Caco-2 (cell line): ENCODE results near the gene LSP1. TPM values are rescaled to one million over a fixed set of nuclear protein-coding genes. Genes with fewer than 3 reads are reported as not detected.

Experiments
- BruUV-seq: library from RNA; stranded (reverse); fragments of 400-500 nt; replicated peaks from 2 replicates; lab custom pipeline; 2021; lab: Mats Ljungman, UMichigan
- CTCF ChIA-PET: fragments of 300-600 bp; sonication (Branson Sonifier 250); formaldehyde crosslinking; loops from one replicate; lab custom pipeline; 2022; ENCODE audit warnings: antibody characterized with exemption; lab: Charles Lee
- POLR2A ChIA-PET: fragments of 300-600 bp; sonication (Branson Sonifier 250); formaldehyde crosslinking; loops from one replicate; lab custom pipeline; 2022; ENCODE audit warnings: antibody characterized with exemption; lab: Charles Lee
- DNase-seq, 2 experiments: peaks; one replicate each; pipeline versions ENCODE4 v3.0.0 to v3.0.0-alpha.2; 2020 to 2022
- H3K27me3 ChIP-seq: replicated peaks from 2 replicates; pipeline ENCODE4 v1.6.0; 2011; ENCODE audit warnings: low read length; ENCODE audit not compliant: control insufficient read depth, insufficient read depth
- H3K36me3 ChIP-seq: 2 replicates; pipeline ENCODE4 v1.5.1; 2011; ENCODE audit warnings: low read length; ENCODE audit not compliant: control insufficient read depth, insufficient read depth
- H3K4me1 ChIP-seq: fragments of 250-450 bp; sonication (Bioruptor Pico); 2 replicates; pipeline ENCODE4 v1.5.1; 2020; ENCODE audit warnings: mild to moderate bottlenecking
- H3K4me3 ChIP-seq: 2 replicates; pipeline ENCODE4 v1.5.1; 2011; ENCODE audit warnings: low read depth, mild to moderate bottlenecking, control low read depth, low read length
- H3K9me3 ChIP-seq: fragments of 250-450 bp; sonication (Bioruptor Pico); 2 replicates; pipeline ENCODE4 v1.5.1; 2020; ENCODE audit warnings: mild to moderate bottlenecking, moderate library complexity
- H3K27ac Mint-ChIP-seq: one replicate; pipeline ENCODE4 v1.8.0; 2022; ENCODE audit warnings: mixed read lengths; ENCODE audit not compliant: unreplicated experiment
- H3K27me3 Mint-ChIP-seq: one replicate; pipeline ENCODE4 v1.8.0; 2022; ENCODE audit warnings: mixed read lengths; ENCODE audit not compliant: insufficient read depth, unreplicated experiment
- H3K36me3 Mint-ChIP-seq: one replicate; pipeline ENCODE4 v1.8.0; 2022; ENCODE audit warnings: mild to moderate bottlenecking, mixed read lengths; ENCODE audit not compliant: insufficient read depth, unreplicated experiment
- H3K4me1 Mint-ChIP-seq: one replicate; pipeline ENCODE4 v1.8.0; 2022; ENCODE audit warnings: low read depth, mixed read lengths; ENCODE audit not compliant: unreplicated experiment
- H3K4me3 Mint-ChIP-seq: one replicate; pipeline ENCODE4 v1.8.0; 2022; ENCODE audit warnings: mild to moderate bottlenecking, moderate library complexity, mixed read lengths; ENCODE audit not compliant: unreplicated experiment
- H3K9me3 Mint-ChIP-seq: one replicate; pipeline ENCODE4 v1.8.0; 2022; ENCODE audit warnings: mixed read lengths; ENCODE audit not compliant: unreplicated experiment
- intact Hi-C: fragments of 100-400 bp; cut with micrococcal nuclease; formaldehyde crosslinking; loops from one replicate; pipeline ENCODE4 v1.10.0; 2022; ENCODE audit not compliant: unreplicated experiment
- total RNA-seq: library from RNA; stranded (reverse); gene quantifications from 2 replicates; pipeline ENCODE4 v1.2.3, GENCODE V29; 2022
- TF ChIP-seq, protein P1 (sequence below), 2 experiments: fragments of 200-600 bp in 1 of 2; IDR thresholded peaks; 1 replicate in 1 of 2; 2 replicates in 1 of 2; pipeline versions ENCODE4 v1.5.1 to v1.8.0; 2011 to 2022; ENCODE audit warnings: antibody characterized with exemption in 1 of 2, control low read depth in 1 of 2, inconsistent platforms in 1 of 2, low read depth in 1 of 2, low read length in 1 of 2, mild to moderate bottlenecking in 1 of 2, moderate library complexity in 1 of 2; ENCODE audit not compliant: insufficient read depth in 1 of 2, severe bottlenecking in 1 of 2, unreplicated experiment in 1 of 2

The LSP1 gene
- total RNA-seq, 1 experiment from 2014 or later, result not detected

DNA sequence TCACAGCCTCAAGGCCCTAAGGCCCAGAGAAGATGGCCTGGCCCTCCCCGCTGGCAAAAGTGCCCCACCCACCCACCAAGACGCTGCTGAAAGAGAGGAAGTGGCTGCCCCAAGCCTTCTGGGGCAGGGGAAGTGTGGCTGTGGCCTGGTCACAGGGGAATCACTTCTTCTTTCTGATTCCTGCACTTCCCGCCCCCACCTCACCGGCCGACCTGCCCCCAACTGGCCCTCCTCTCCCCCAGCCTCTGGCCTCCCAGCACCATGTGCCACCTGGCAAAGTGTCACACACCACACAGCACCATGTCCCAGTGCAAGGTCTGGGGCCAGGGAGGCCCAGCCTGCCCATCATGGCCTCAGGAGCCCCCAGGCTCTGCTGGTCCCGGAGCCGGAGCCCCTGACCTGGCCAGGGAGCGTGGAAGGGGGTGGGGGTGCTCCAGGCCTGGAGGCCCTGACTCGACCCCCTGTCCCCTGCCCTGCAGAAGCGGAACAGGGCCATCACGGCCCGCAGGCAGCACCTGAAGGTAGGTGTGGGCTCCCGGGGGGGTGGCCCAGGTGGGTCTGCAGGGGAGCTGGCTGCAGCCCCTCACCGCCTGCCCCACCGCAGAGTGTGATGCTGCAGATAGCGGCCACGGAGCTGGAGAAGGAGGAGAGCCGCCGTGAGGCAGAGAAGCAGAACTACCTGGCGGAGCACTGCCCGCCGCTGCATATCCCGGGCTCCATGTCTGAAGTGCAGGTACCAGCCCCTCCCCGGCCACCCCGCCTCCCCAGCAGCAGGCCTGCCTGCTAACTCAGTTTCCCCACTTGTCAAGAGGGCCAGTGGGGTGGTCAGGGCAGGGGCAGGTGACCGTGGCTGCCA, 12.7 kb upstream of the LSP1 start:
- H3K9me3 Mint-ChIP-seq, result no peaks in the 10 kb centered on the region
- POLR2A ChIA-PET, result no interaction called here
- peaks cover 6% of the 10 kb centered on the region for H3K36me3 Mint-ChIP-seq
- CTCF ChIA-PET, result interaction anchor here (0.6 to 0.9 kb wide), 3 partner anchors 311 to 332 kb away, joined by 3 to 4 read pairs (median 3); no protein-coding TSS in a partner anchor
- BruUV-seq, result no TSS peak
- H3K4me1 Mint-ChIP-seq, result peaks cover 8% of the 10 kb centered on the region
- H3K27ac Mint-ChIP-seq, result no peak overlapping the region
- no peaks in the 10 kb centered on the region for H3K27me3 Mint-ChIP-seq
- H3K4me3 ChIP-seq, result no peak overlapping the region
- H3K4me1 ChIP-seq, result peaks cover 26% of the 10 kb centered on the region
- DNase-seq, result no peak
- H3K27me3 ChIP-seq, result no peaks in the 10 kb centered on the region
- no peak overlapping the region for H3K4me3 Mint-ChIP-seq
- intact Hi-C loops, result no loop called here
- H3K36me3 ChIP-seq, result no peaks in the 10 kb centered on the region
- TF ChIP-seq, protein P1, sequence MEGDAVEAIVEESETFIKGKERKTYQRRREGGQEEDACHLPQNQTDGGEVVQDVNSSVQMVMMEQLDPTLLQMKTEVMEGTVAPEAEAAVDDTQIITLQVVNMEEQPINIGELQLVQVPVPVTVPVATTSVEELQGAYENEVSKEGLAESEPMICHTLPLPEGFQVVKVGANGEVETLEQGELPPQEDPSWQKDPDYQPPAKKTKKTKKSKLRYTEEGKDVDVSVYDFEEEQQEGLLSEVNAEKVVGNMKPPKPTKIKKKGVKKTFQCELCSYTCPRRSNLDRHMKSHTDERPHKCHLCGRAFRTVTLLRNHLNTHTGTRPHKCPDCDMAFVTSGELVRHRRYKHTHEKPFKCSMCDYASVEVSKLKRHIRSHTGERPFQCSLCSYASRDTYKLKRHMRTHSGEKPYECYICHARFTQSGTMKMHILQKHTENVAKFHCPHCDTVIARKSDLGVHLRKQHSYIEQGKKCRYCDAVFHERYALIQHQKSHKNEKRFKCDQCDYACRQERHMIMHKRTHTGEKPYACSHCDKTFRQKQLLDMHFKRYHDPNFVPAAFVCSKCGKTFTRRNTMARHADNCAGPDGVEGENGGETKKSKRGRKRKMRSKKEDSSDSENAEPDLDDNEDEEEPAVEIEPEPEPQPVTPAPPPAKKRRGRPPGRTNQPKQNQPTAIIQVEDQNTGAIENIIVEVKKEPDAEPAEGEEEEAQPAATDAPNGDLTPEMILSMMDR (IDR thresholded peaks at IDR 0.05; ENCODE audit: insufficient read depth in 1 of 2, low read depth in 1 of 2, low read length in 1 of 2, severe bottlenecking in 1 of 2, unreplicated experiment in 1 of 2), result no peak
- no peaks in the 10 kb centered on the region for H3K9me3 ChIP-seq

DNA sequence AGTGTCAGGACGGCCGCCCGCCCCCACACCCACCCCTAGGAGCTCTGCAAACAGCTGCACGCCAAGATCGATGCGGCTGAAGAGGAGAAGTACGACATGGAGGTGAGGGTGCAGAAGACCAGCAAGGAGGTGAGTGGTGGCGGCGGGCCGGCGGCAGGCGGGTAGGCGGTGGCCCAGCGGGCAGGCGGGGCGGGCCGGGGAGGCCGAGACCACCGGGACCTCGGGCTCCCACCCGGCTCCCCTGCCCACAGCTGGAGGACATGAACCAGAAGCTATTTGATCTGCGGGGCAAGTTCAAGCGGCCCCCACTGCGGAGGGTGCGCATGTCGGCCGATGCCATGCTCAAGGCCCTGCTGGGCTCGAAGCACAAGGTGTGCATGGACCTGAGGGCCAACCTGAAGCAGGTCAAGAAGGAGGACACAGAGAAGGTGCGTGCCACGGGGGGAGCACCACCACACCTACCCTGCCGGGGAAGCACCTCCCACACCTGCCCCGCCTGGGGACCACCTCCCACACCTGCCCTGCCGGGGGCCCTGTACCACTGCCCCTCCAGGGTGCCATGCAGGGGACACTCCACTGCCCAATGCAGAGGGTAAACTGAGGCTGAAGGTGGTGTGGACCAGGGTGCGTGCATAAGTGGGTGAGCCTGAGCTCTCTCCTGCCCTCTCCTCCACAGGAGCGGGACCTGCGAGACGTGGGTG, 12.0 kb upstream of the LSP1 start:
- no peak overlapping the region for H3K4me3 Mint-ChIP-seq
- no peaks in the 10 kb centered on the region for H3K27me3 Mint-ChIP-seq
- no peaks in the 10 kb centered on the region for H3K27me3 ChIP-seq
- intact Hi-C loops, result no loop called here
- no peaks in the 10 kb centered on the region for H3K9me3 Mint-ChIP-seq
- ChIA-PET POLR2A (no interaction called here), CTCF (interaction anchor here (0.6 to 0.9 kb wide), 2 partner anchors 311 to 331 kb away, joined by 3 read pairs; no protein-coding TSS in a partner anchor)
- no peak for DNase-seq
- H3K4me3 ChIP-seq, result no peak overlapping the region
- H3K36me3 Mint-ChIP-seq, result peaks cover 6% of the 10 kb centered on the region
- no TSS peak for BruUV-seq
- TF ChIP-seq, protein P1 (IDR thresholded peaks at IDR 0.05; ENCODE audit: insufficient read depth in 1 of 2, low read depth in 1 of 2, low read length in 1 of 2, severe bottlenecking in 1 of 2, unreplicated experiment in 1 of 2), result no peak
- H3K27ac Mint-ChIP-seq, result no peak overlapping the region
- peaks cover 11% of the 10 kb centered on the region for H3K4me1 Mint-ChIP-seq
- H3K4me1 ChIP-seq, result peaks cover 19% of the 10 kb centered on the region
- H3K9me3 ChIP-seq, result no peaks in the 10 kb centered on the region
- no peaks in the 10 kb centered on the region for H3K36me3 ChIP-seq

DNA sequence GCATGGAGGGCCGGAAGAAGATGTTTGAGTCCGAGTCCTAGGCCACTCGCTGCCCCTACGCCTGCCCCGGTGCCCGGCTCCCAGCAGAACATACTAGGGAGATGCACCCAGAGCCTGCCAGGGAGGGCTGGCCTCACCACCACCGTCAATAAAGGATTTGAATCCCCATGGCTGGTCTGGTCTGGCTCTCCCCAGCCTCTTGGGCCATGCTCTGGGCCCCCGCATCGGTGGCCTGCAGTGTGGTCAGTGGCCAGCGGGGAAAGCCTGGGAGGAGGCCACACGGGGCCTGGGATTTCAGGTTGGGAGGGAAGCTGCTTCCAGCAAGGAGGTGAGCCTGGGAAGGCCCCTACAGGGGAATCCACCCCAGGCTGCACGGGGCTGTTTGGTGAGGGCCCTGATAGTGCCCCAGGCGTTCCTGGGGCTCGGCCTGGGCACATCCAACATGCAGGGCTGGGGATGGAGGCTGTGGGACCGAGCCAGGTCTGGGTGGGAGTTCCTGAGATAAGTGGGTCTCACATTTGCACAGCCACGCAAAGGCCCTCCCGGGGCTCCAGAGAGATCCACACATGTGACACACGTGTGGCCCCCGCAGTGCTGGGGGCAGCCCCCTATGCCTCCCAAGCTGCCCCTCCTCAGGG, 11.3 kb upstream of the LSP1 start:
- ChIA-PET POLR2A (no interaction called here), CTCF (interaction anchor here (0.9 kb wide), 1 partner anchor 311 kb away, joined by 3 read pairs; no protein-coding TSS in a partner anchor)
- Histone ChIP-seq H3K27me3 (no peaks in the 10 kb centered on the region), H3K36me3 (no peaks in the 10 kb centered on the region), H3K4me1 (peaks cover 18% of the 10 kb centered on the region), H3K9me3 (no peaks in the 10 kb centered on the region), H3K4me3 (no peak overlapping the region)
- BruUV-seq, result no TSS peak
- no peak overlapping the region for H3K27ac Mint-ChIP-seq
- H3K4me3 Mint-ChIP-seq, result no peak overlapping the region
- no peak for DNase-seq
- no peaks in the 10 kb centered on the region for H3K27me3 Mint-ChIP-seq
- peaks cover 6% of the 10 kb centered on the region for H3K36me3 Mint-ChIP-seq
- intact Hi-C loops, result no loop called here
- TF ChIP-seq, protein P1 (IDR thresholded peaks at IDR 0.05; ENCODE audit: insufficient read depth in 1 of 2, low read depth in 1 of 2, low read length in 1 of 2, severe bottlenecking in 1 of 2, unreplicated experiment in 1 of 2), result no peak
- H3K4me1 Mint-ChIP-seq, result peaks cover 11% of the 10 kb centered on the region
- no peaks in the 10 kb centered on the region for H3K9me3 Mint-ChIP-seq
